Endodermal cell (in vitro differentiated cells): ENCODE measurements around the gene VRK2. TPM values are rescaled to one million over a fixed set of nuclear protein-coding genes. Genes with fewer than 3 reads are reported as not detected.
A peak's percentile ranks its signal among the peaks of the same experiment; 100 is the strongest.

Experiments used
- DNase-seq: peaks from one replicate; pipeline ENCODE4 v3.0.0-alpha.2; 2017
- H3K27ac ChIP-seq: 2 replicates; pipeline ENCODE4 v1.5.1; 2013; ENCODE audit warnings: mild to moderate bottlenecking, low read depth, low read length, moderate library complexity
- H3K27me3 ChIP-seq: 2 replicates; pipeline ENCODE4 v1.6.1; 2013; ENCODE audit warnings: mild to moderate bottlenecking, low read length, moderate library complexity; ENCODE audit not compliant: insufficient read depth, control insufficient read depth, poor library complexity, severe bottlenecking
- H3K36me3 ChIP-seq: 2 replicates; pipeline ENCODE4 v1.7.0; 2013; ENCODE audit warnings: mild to moderate bottlenecking, low read length, moderate library complexity; ENCODE audit not compliant: control insufficient read depth, insufficient read depth
- H3K4me1 ChIP-seq: one replicate; pipeline ENCODE4 v1.7.0; 2013; ENCODE audit warnings: low read length; ENCODE audit not compliant: control insufficient read depth, insufficient read depth
- H3K4me3 ChIP-seq: 2 replicates; pipeline ENCODE4 v1.5.1; 2013; ENCODE audit warnings: mild to moderate bottlenecking, low read length, moderate library complexity
- H3K9ac ChIP-seq: 2 replicates; pipeline ENCODE4 v1.6.1; 2013; ENCODE audit warnings: mild to moderate bottlenecking, low read length, moderate library complexity; ENCODE audit not compliant: poor library complexity, severe bottlenecking; ENCODE audit errors: extremely low read depth
- H3K9me3 ChIP-seq: 2 replicates; pipeline ENCODE4 v1.6.1; 2013; ENCODE audit warnings: mild to moderate bottlenecking, low read length, moderate library complexity; ENCODE audit not compliant: control insufficient read depth
- H3K27ac Mint-ChIP-seq: 2 replicates; pipeline ENCODE4 v1.8.0; 2020; ENCODE audit warnings: mixed read lengths
- H3K27me3 Mint-ChIP-seq: 2 replicates; pipeline ENCODE4 v1.8.0; 2021; ENCODE audit warnings: mild to moderate bottlenecking, mixed read lengths; ENCODE audit not compliant: insufficient read depth
- H3K36me3 Mint-ChIP-seq: 2 replicates; pipeline ENCODE4 v1.8.0; 2020; ENCODE audit warnings: low read depth, mixed read lengths
- H3K4me1 Mint-ChIP-seq: 2 replicates; pipeline ENCODE4 v1.8.0; 2020; ENCODE audit warnings: mixed read lengths
- H3K4me3 Mint-ChIP-seq: 2 replicates; pipeline ENCODE4 v1.8.0; 2020; ENCODE audit warnings: mild to moderate bottlenecking, moderate library complexity, mixed read lengths
- H3K9me3 Mint-ChIP-seq: 2 replicates; pipeline ENCODE4 v1.8.0; 2020; ENCODE audit warnings: mild to moderate bottlenecking, mixed read lengths
- CTCF ChIP-seq: fragments of 200-600 bp; sonication (generic); conservative IDR thresholded peaks from 2 replicates; pipeline ENCODE4 v1.5.0; 2021; ENCODE audit warnings: antibody characterized with exemption, mild to moderate bottlenecking
- WGBS, 2 experiments: methylation state at CpG; one replicate each; pipeline versions ENCODE4 v1.1.5 to v1.1.7; 2013; ENCODE audit warnings: missing lambda C conversion rate in 2 of 2, mixed read lengths in 1 of 2; ENCODE audit not compliant: insufficient coverage in 1 of 2, insufficient read length in 1 of 2; 5-methylcytosine and 5-hydroxymethylcytosine counted together
- total RNA-seq, 2 donors: library from RNA; stranded (reverse); fragmentation: NEBNext Ultra II Directional in 1 of 2; extraction: Animal tissue kit (Norgen Biotek cat#: 25700) in 1 of 2; gene quantifications; 2 replicates in 1 of 2; 3 replicates in 1 of 2; pipeline ENCODE4 v1.2.1, GENCODE V29; 2021

Gene VRK2
- total RNA-seq, 2 donors from 2014 or later, result 27.3 to 33.3 TPM

- H3K27me3 ChIP-seq, result no peaks in the 10 kb centered on the region
- no peak overlapping the region for H3K27ac ChIP-seq
- H3K9ac ChIP-seq, result no peak overlapping the region
- no peaks in the 10 kb centered on the region for H3K4me1 ChIP-seq
- peaks cover 13% of the 10 kb centered on the region for H3K4me1 Mint-ChIP-seq
- H3K9me3 Mint-ChIP-seq, result no peaks in the 10 kb centered on the region
- H3K4me3 Mint-ChIP-seq, result no peak overlapping the region
- no peak overlapping the region for H3K4me3 ChIP-seq
- no peaks in the 10 kb centered on the region for H3K27me3 Mint-ChIP-seq
- no peaks in the 10 kb centered on the region for H3K36me3 ChIP-seq
- TF ChIP-seq CTCF, result no peak
- no peak for DNase-seq
- H3K9me3 ChIP-seq, result no peaks in the 10 kb centered on the region
- H3K27ac Mint-ChIP-seq, result no peak overlapping the region
- peaks cover 1% of the 10 kb centered on the region for H3K36me3 Mint-ChIP-seq
These were observed 60.3 kb downstream of the VRK2 start for GRCh38 chr2:58106896-58107295.

GRCh38 chr2:58107803-58108710, 61.5 kb downstream of the VRK2 start:
- Mint-ChIP-seq H3K27ac (no peak overlapping the region), H3K4me1 (peaks cover 13% of the 10 kb centered on the region), H3K27me3 (no peaks in the 10 kb centered on the region), H3K36me3 (peaks cover 1% of the 10 kb centered on the region), H3K9me3 (no peaks in the 10 kb centered on the region), H3K4me3 (no peak overlapping the region)
- Histone ChIP-seq H3K4me3 (no peak overlapping the region), H3K4me1 (no peaks in the 10 kb centered on the region), H3K27me3 (no peaks in the 10 kb centered on the region), H3K9me3 (no peaks in the 10 kb centered on the region), H3K36me3 (no peaks in the 10 kb centered on the region), H3K9ac (no peak overlapping the region), H3K27ac (no peak overlapping the region)
- 90 to 95% methylated on average over 7 to 10 of the region's 10 CpGs for WGBS, 2 experiments
- no peak for DNase-seq
- no peak for TF ChIP-seq CTCF

- Mint-ChIP-seq H3K4me1 (peaks cover 22% of the 10 kb centered on the region), H3K27ac (no peak overlapping the region), H3K36me3 (peaks cover 5% of the 10 kb centered on the region), H3K4me3 (no peak overlapping the region), H3K27me3 (no peaks in the 10 kb centered on the region), H3K9me3 (peaks cover 3% of the 10 kb centered on the region)
- DNase-seq, result peak; percentile 72
- TF ChIP-seq CTCF, result no peak
- Histone ChIP-seq H3K4me3 (no peak overlapping the region), H3K4me1 (no peaks in the 10 kb centered on the region), H3K27ac (no peak overlapping the region), H3K9me3 (no peaks in the 10 kb centered on the region), H3K36me3 (no peaks in the 10 kb centered on the region), H3K27me3 (no peaks in the 10 kb centered on the region), H3K9ac (no peak overlapping the region)
- 63% methylated on average over 2 of the region's 2 CpGs; no CpG with 5 or more reads in 1 of the 2 experiments for WGBS, 2 experiments
These were observed 62.9 kb downstream of the VRK2 start for GRCh38 chr2:58109481-58109880.
